Epithelial cell of proximal tubule (primary cell): ENCODE data around the gene ACOXL. TPM values are rescaled to one million over a fixed set of nuclear protein-coding genes. Genes with fewer than 3 reads are reported as not detected.

Experiments
- DNase-seq: peaks from one replicate; pipeline ENCODE4 v3.0.0-alpha.2; 2011; ENCODE audit warnings: low read depth
- H3K4me3 ChIP-seq: 2 replicates; pipeline ENCODE4 v1.5.1; 2011; ENCODE audit warnings: low read depth, mild to moderate bottlenecking, low read length
- total RNA-seq: library from RNA; depleted of rRNA; stranded (reverse); fragments of >200 nt; gene quantifications from 2 replicates; pipeline ENCODE4 v1.2.3, GENCODE V29; 2015
- TF ChIP-seq, protein P1 (sequence below): conservative IDR thresholded peaks from 2 replicates; pipeline ENCODE4 v1.5.1; 2012; ENCODE audit warnings: low read depth, mild to moderate bottlenecking, low read length

ACOXL gene
- total RNA-seq, 1 donor from 2014 or later = 0.06 TPM

DNA sequence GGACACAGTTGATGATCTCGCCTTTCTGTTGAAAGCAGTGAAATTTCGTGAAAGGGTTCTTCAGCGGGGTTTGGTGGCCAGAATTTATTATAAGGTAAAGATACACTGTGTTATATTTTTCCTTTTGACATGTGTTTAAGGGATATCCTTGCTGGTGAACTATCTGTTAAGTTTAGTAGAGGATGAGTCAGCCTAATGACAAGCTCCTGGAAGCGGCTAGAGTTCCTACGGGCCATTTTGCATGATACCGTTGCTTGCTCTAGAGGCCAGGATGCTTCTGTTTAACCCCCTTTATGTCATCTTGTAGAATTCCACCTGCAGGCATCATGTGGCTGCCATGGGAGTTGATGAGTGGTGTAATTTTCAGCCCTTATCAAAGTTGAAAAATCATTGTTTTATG, 263.5 kb downstream of the ACOXL start:
- no peak for DNase-seq
- H3K4me3 ChIP-seq = no peak overlapping the region

DNA sequence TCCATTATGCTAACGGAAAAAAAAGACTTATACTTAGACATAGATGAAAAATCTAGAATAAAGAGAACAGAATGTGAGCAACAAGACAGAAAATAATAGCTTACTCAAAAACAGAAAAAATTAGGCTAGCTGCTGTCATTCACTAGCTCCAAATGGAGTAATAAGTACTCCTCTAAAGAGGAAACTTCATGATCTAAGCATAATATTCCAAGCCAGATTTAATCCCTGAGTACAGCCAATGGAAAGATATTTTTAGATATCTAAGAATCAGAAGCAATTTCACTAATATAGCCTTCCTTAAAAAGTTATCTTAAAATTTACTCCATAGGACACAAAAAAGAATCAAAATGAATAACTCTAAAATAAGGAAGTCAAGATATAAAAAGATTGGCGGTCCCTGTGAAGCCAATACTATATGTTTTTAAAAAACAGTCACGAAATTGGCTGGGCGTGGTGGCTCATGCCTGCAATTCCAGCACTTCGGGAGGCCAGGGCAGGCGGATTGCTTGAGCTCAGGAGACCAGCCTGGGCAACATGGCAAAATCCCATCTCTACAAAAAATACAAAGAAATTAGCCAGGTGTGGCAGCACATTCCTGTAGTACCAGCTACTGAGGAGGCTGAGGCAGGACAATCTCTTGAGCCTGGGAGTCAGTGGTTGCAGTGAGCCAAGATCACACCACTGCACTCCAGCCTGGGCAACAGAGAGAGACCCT, 265.1 kb downstream of the ACOXL start:
- TF ChIP-seq, protein P1, sequence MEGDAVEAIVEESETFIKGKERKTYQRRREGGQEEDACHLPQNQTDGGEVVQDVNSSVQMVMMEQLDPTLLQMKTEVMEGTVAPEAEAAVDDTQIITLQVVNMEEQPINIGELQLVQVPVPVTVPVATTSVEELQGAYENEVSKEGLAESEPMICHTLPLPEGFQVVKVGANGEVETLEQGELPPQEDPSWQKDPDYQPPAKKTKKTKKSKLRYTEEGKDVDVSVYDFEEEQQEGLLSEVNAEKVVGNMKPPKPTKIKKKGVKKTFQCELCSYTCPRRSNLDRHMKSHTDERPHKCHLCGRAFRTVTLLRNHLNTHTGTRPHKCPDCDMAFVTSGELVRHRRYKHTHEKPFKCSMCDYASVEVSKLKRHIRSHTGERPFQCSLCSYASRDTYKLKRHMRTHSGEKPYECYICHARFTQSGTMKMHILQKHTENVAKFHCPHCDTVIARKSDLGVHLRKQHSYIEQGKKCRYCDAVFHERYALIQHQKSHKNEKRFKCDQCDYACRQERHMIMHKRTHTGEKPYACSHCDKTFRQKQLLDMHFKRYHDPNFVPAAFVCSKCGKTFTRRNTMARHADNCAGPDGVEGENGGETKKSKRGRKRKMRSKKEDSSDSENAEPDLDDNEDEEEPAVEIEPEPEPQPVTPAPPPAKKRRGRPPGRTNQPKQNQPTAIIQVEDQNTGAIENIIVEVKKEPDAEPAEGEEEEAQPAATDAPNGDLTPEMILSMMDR = no peak
- DNase-seq = no peak
- no peak overlapping the region for H3K4me3 ChIP-seq

More for the DNA sequence above, 263.5 kb downstream of the ACOXL start:
- TF ChIP-seq, protein P1 = no peak

DNA sequence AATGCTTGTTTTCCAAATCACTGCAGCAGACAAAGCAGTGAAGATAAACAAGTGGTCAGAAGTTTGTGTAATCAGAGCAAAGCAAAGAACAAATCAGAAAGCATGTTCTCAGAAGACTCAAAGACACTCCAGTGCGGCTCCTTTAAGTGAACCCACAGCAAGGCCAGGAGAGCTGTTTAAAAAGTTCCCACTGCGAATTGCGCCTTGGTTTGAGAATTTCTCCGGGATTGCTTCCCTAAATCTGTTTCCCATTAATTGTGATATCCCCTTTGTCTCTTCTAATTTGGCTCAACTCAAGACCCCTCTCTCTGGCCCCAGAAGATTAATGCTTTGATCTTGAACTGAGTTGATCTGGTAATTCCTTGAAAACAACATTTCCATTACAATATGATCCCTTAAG, 265.9 kb downstream of the ACOXL start:
- TF ChIP-seq, protein P1 = no peak
- H3K4me3 ChIP-seq = no peak overlapping the region
- no peak for DNase-seq

DNA sequence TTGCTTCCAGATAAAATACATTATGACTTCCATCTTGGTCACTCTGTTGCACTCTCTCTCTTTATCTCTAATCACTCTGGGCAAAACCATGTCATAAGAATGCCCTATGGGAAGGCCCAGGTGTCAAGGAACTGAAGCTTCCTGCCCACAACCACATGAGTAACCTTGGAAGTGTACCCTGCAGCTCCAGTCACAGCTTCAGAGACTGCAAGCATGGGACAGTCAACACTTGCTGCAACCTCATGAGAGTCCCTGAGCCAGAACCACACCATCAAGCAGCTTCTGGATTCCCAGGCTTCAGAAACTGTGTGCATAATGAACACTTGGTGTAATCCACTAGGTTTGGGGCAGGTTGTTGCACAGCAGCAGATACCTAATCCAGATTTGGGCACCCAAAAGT, 267.3 kb downstream of the ACOXL start:
- no peak for DNase-seq
- no peak overlapping the region for H3K4me3 ChIP-seq
- TF ChIP-seq, protein P1 = no peak

DNA sequence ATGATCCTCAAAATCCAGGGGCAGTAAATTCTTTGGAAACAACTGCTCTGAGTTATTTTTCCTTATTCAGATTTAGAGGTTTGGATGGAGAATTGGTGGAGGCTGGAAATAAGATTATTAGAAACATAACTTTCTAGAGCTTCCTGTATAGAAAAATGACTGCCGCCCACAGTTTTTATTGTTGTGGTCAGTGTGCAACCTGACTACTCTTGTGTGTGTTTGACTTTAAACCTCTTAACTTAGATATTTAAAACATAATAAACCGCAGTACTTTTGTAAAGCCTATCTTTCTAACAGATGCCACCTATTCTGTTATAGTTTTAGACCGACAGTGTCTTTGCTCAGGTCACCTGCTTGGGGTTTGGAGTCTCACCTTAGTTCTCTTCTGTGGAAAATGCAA, 272.9 kb downstream of the ACOXL start:
- TF ChIP-seq, protein P1 = no peak
- no peak overlapping the region for H3K4me3 ChIP-seq
- no peak for DNase-seq

DNA sequence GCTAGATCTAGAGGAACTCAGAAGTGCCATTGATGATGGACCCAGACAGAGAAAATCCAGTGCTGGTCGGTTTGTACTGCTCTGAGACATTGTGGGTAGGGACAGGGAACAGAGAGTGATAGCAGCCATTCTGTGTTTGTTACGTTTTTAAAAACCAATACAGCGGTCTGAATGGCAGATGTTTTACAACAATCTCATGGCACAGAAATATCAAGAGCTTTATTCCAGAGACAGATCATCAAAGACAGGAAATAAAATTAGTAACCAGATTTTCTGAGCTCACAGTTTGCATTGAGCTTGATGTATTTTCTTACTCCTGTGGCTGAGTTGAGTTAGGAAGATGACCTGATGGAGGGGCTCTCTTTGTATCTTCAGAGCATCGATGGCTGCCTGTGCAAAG, 273.4 kb downstream of the ACOXL start:
- DNase-seq = no peak
- TF ChIP-seq, protein P1 = no peak

More for the DNA sequence above, 273.4 kb downstream of the ACOXL start:
- H3K4me3 ChIP-seq = no peak overlapping the region
